Caco-2 (cell line): ENCODE results near the gene NUTM1. TPM values are rescaled to one million over a fixed set of nuclear protein-coding genes. Genes with fewer than 3 reads are reported as not detected.
"Not testable (repeated sequence)": the region's sequence is repeated elsewhere in the genome, so short reads cannot be mapped to it uniquely, and the experiment has no call there.

Source experiments
- BruUV-seq: library from RNA; stranded (reverse); fragments of 400-500 nt; replicated peaks from 2 replicates; lab custom pipeline; 2021; lab: Mats Ljungman, UMichigan
- CTCF ChIA-PET: fragments of 300-600 bp; sonication (Branson Sonifier 250); formaldehyde crosslinking; loops from one replicate; lab custom pipeline; 2022; ENCODE audit warnings: antibody characterized with exemption; lab: Charles Lee
- POLR2A ChIA-PET: fragments of 300-600 bp; sonication (Branson Sonifier 250); formaldehyde crosslinking; loops from one replicate; lab custom pipeline; 2022; ENCODE audit warnings: antibody characterized with exemption; lab: Charles Lee
- DNase-seq, 2 experiments: peaks; one replicate each; pipeline versions ENCODE4 v3.0.0 to v3.0.0-alpha.2; 2020 to 2022
- H3K27me3 ChIP-seq: replicated peaks from 2 replicates; pipeline ENCODE4 v1.6.0; 2011; ENCODE audit warnings: low read length; ENCODE audit not compliant: control insufficient read depth, insufficient read depth
- H3K36me3 ChIP-seq: 2 replicates; pipeline ENCODE4 v1.5.1; 2011; ENCODE audit warnings: low read length; ENCODE audit not compliant: control insufficient read depth, insufficient read depth
- H3K4me1 ChIP-seq: fragments of 250-450 bp; sonication (Bioruptor Pico); 2 replicates; pipeline ENCODE4 v1.5.1; 2020; ENCODE audit warnings: mild to moderate bottlenecking
- H3K4me3 ChIP-seq: 2 replicates; pipeline ENCODE4 v1.5.1; 2011; ENCODE audit warnings: low read depth, mild to moderate bottlenecking, control low read depth, low read length
- H3K9me3 ChIP-seq: fragments of 250-450 bp; sonication (Bioruptor Pico); 2 replicates; pipeline ENCODE4 v1.5.1; 2020; ENCODE audit warnings: mild to moderate bottlenecking, moderate library complexity
- H3K27ac Mint-ChIP-seq: one replicate; pipeline ENCODE4 v1.8.0; 2022; ENCODE audit warnings: mixed read lengths; ENCODE audit not compliant: unreplicated experiment
- H3K27me3 Mint-ChIP-seq: one replicate; pipeline ENCODE4 v1.8.0; 2022; ENCODE audit warnings: mixed read lengths; ENCODE audit not compliant: insufficient read depth, unreplicated experiment
- H3K36me3 Mint-ChIP-seq: one replicate; pipeline ENCODE4 v1.8.0; 2022; ENCODE audit warnings: mild to moderate bottlenecking, mixed read lengths; ENCODE audit not compliant: insufficient read depth, unreplicated experiment
- H3K4me1 Mint-ChIP-seq: one replicate; pipeline ENCODE4 v1.8.0; 2022; ENCODE audit warnings: low read depth, mixed read lengths; ENCODE audit not compliant: unreplicated experiment
- H3K4me3 Mint-ChIP-seq: one replicate; pipeline ENCODE4 v1.8.0; 2022; ENCODE audit warnings: mild to moderate bottlenecking, moderate library complexity, mixed read lengths; ENCODE audit not compliant: unreplicated experiment
- H3K9me3 Mint-ChIP-seq: one replicate; pipeline ENCODE4 v1.8.0; 2022; ENCODE audit warnings: mixed read lengths; ENCODE audit not compliant: unreplicated experiment
- intact Hi-C: fragments of 100-400 bp; cut with micrococcal nuclease; formaldehyde crosslinking; loops from one replicate; pipeline ENCODE4 v1.10.0; 2022; ENCODE audit not compliant: unreplicated experiment
- total RNA-seq: library from RNA; stranded (reverse); gene quantifications from 2 replicates; pipeline ENCODE4 v1.2.3, GENCODE V29; 2022
- TF ChIP-seq, protein P1 (sequence below), 2 experiments: fragments of 200-600 bp in 1 of 2; IDR thresholded peaks; 1 replicate in 1 of 2; 2 replicates in 1 of 2; pipeline versions ENCODE4 v1.5.1 to v1.8.0; 2011 to 2022; ENCODE audit warnings: antibody characterized with exemption in 1 of 2, control low read depth in 1 of 2, inconsistent platforms in 1 of 2, low read depth in 1 of 2, low read length in 1 of 2, mild to moderate bottlenecking in 1 of 2, moderate library complexity in 1 of 2; ENCODE audit not compliant: insufficient read depth in 1 of 2, severe bottlenecking in 1 of 2, unreplicated experiment in 1 of 2

NUTM1 gene
- total RNA-seq, 1 experiment from 2014 or later: not detected

- Histone ChIP-seq H3K4me3 (peak overlapping the region; percentile 89), H3K36me3 (peaks cover 1% of the 10 kb centered on the region; the same call in 1 of the 2 replicates), H3K4me1 (no peaks in the 10 kb centered on the region), H3K27me3 (no peaks in the 10 kb centered on the region), H3K9me3 (no peaks in the 10 kb centered on the region)
- ChIA-PET POLR2A (interaction anchor here (0.7 to 1.1 kb wide), 3 partner anchors 20 to 236 kb away, joined by 3 to 4 read pairs (median 4); partner anchors contain the start of genes EMC7 and PGBD4), CTCF (interaction anchor here (0.9 to 3.0 kb wide), 3 partner anchors 10 to 29 kb away, joined by 3 to 13 read pairs (median 5); partner anchors contain the start of gene LPCAT4)
- no TSS peak for BruUV-seq
- intact Hi-C loops: loop anchor here (1.0 kb wide), 1 partner anchor 29 kb away; the partner anchor contains the start of gene LPCAT4
- no peaks in the 10 kb centered on the region for H3K4me1 Mint-ChIP-seq
- TF ChIP-seq, protein P1, sequence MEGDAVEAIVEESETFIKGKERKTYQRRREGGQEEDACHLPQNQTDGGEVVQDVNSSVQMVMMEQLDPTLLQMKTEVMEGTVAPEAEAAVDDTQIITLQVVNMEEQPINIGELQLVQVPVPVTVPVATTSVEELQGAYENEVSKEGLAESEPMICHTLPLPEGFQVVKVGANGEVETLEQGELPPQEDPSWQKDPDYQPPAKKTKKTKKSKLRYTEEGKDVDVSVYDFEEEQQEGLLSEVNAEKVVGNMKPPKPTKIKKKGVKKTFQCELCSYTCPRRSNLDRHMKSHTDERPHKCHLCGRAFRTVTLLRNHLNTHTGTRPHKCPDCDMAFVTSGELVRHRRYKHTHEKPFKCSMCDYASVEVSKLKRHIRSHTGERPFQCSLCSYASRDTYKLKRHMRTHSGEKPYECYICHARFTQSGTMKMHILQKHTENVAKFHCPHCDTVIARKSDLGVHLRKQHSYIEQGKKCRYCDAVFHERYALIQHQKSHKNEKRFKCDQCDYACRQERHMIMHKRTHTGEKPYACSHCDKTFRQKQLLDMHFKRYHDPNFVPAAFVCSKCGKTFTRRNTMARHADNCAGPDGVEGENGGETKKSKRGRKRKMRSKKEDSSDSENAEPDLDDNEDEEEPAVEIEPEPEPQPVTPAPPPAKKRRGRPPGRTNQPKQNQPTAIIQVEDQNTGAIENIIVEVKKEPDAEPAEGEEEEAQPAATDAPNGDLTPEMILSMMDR (IDR thresholded peaks at IDR 0.05; ENCODE audit: insufficient read depth in 1 of 2, low read depth in 1 of 2, low read length in 1 of 2, severe bottlenecking in 1 of 2, unreplicated experiment in 1 of 2): no peak
- DNase-seq: no peak
- H3K4me3 Mint-ChIP-seq: peak overlapping the region; percentile 94
- H3K27me3 Mint-ChIP-seq: no peaks in the 10 kb centered on the region
- no peak overlapping the region for H3K27ac Mint-ChIP-seq
- H3K36me3 Mint-ChIP-seq: peaks cover 43% of the 10 kb centered on the region
- H3K9me3 Mint-ChIP-seq: no peaks in the 10 kb centered on the region
Measured at GRCh38 chr15:34338347-34338746, 4.8 kb upstream of the NUTM1 start.

DNA sequence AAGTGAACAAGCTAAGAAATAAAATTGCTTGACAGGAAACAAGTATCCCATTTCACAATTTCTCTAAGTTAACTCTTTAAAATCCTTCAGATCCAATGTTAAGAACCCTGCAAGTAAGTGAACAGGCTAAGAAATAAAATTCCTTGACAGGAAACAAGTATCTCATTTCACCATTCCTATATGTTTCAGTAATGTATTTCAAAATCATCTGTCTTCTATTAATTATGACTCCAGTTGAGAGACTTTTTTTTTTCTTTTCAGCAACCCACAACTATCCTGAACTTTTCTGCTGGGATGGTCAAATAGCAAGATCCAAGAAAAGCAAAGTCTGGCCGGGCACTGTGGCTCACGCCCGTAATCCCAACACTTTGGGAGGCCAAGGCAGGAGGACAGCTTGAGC, 3.2 kb upstream of the NUTM1 start:
- peaks cover 43% of the 10 kb centered on the region for H3K36me3 Mint-ChIP-seq
- H3K4me1 ChIP-seq: no peaks in the 10 kb centered on the region
- H3K36me3 ChIP-seq: peaks cover 1% of the 10 kb centered on the region; the same call in 1 of the 2 replicates
- TF ChIP-seq, protein P1 (IDR thresholded peaks at IDR 0.05; ENCODE audit: insufficient read depth in 1 of 2, low read depth in 1 of 2, low read length in 1 of 2, severe bottlenecking in 1 of 2, unreplicated experiment in 1 of 2): no peak
- H3K9me3 Mint-ChIP-seq: no peaks in the 10 kb centered on the region
- CTCF ChIA-PET: interaction anchor here (3.0 kb wide), 1 partner anchor 28 kb away, joined by 13 read pairs; the partner anchor contains the start of gene LPCAT4
- H3K27ac Mint-ChIP-seq: no peak overlapping the region
- no peaks in the 10 kb centered on the region for H3K27me3 Mint-ChIP-seq
- no peaks in the 10 kb centered on the region for H3K27me3 ChIP-seq
- no peaks in the 10 kb centered on the region for H3K4me1 Mint-ChIP-seq
- POLR2A ChIA-PET: no interaction called here
- DNase-seq: no peak
- H3K4me3 Mint-ChIP-seq: no peak overlapping the region
- intact Hi-C loops: no loop called here
- no TSS peak for BruUV-seq
- no peak overlapping the region for H3K4me3 ChIP-seq
- H3K9me3 ChIP-seq: no peaks in the 10 kb centered on the region

GRCh38 chr15:34341381-34342212, 1.5 kb upstream of the NUTM1 start:
- TF ChIP-seq, protein P1 (IDR thresholded peaks at IDR 0.05; ENCODE audit: insufficient read depth in 1 of 2, low read depth in 1 of 2, low read length in 1 of 2, severe bottlenecking in 1 of 2, unreplicated experiment in 1 of 2): no peak
- H3K4me1 Mint-ChIP-seq: no peaks in the 10 kb centered on the region
- no peak overlapping the region for H3K27ac Mint-ChIP-seq
- peaks cover 43% of the 10 kb centered on the region for H3K36me3 Mint-ChIP-seq
- Histone ChIP-seq H3K4me1 (no peaks in the 10 kb centered on the region), H3K27me3 (no peaks in the 10 kb centered on the region), H3K36me3 (peaks cover 1% of the 10 kb centered on the region; the same call in 1 of the 2 replicates), H3K4me3 (peak overlapping the region; percentile 80), H3K9me3 (no peaks in the 10 kb centered on the region)
- no peak overlapping the region for H3K4me3 Mint-ChIP-seq
- BruUV-seq: TSS peak; percentile 54
- POLR2A ChIA-PET: no interaction called here
- no peaks in the 10 kb centered on the region for H3K9me3 Mint-ChIP-seq
- no peaks in the 10 kb centered on the region for H3K27me3 Mint-ChIP-seq
- intact Hi-C loops: no loop called here
- no peak for DNase-seq
- CTCF ChIA-PET: no interaction called here

GRCh38 chr15:34342213-34342736, 840 bp upstream of the NUTM1 start:
- BruUV-seq, H3K9me3 Mint-ChIP-seq, H3K27ac Mint-ChIP-seq: not testable (repeated sequence)

More at GRCh38 chr15:34342213-34342736, 840 bp upstream of the NUTM1 start:
- intact Hi-C loops, H3K4me1 ChIP-seq, H3K36me3 ChIP-seq, H3K27me3 ChIP-seq, H3K4me3 Mint-ChIP-seq, H3K4me1 Mint-ChIP-seq, H3K27me3 Mint-ChIP-seq, H3K9me3 ChIP-seq: not testable (repeated sequence)
- ChIA-PET POLR2A (interaction anchor here (0.5 kb wide), 1 partner anchor 18 kb away, joined by 3 read pairs; no protein-coding TSS in a partner anchor), CTCF (interaction anchor here (0.8 to 1.3 kb wide), 4 partner anchors 18 to 25 kb away, joined by 4 to 10 read pairs (median 5); partner anchors contain the start of gene LPCAT4)
- DNase-seq: peak in 1 of 2 experiments; percentile 13
- peaks cover 38% of the 10 kb centered on the region for H3K36me3 Mint-ChIP-seq
- peak overlapping the region; percentile 80 for H3K4me3 ChIP-seq
